ENCODE measurements around the gene BTBD10. TPM values are rescaled to one million over a fixed set of nuclear protein-coding genes. Genes with fewer than 3 reads are reported as not detected.

Gene BTBD10
- total RNA-seq, 1 experiment from 2014 or later: 45.0 TPM

DNA sequence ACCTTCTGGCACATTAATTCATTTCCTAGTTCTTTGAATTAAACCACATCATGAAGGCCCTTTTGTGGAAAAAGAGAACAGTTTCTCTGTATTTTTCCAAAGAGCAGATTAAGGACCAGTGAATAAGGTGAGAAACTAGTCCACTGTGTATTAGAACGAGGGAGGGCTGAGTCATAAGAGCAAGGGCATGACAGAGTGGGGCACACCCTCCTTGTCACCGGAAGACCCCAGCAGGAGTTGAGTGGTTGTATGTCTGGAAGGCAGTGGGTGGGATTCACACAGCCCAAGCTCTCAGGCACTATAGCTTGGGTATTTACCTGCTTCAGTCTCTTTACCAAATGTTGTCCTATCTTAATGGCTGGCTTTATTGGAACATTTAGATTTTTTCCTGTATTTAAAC is 98.6 kb downstream of the BTBD10 start:
- ChIA-PET CTCF (no interaction called here), POLR2A (no interaction called here)
- H3K36me3 Mint-ChIP-seq (ENCODE audit: insufficient read depth, unreplicated experiment): no peaks in the 10 kb centered on the region
- H3K27ac Mint-ChIP-seq (ENCODE audit: unreplicated experiment): no peak overlapping the region
- H3K4me1 ChIP-seq: peaks cover 17% of the 10 kb centered on the region
- H3K9me3 Mint-ChIP-seq (ENCODE audit: unreplicated experiment): no peaks in the 10 kb centered on the region
- H3K36me3 ChIP-seq (ENCODE audit: control insufficient read depth, insufficient read depth, low read length): no peaks in the 10 kb centered on the region; the same call in none of the 2 replicates
- TF ChIP-seq CTCF (IDR thresholded peaks at IDR 0.05; ENCODE audit: insufficient read depth in 1 of 2, low read depth in 1 of 2, low read length in 1 of 2, severe bottlenecking in 1 of 2, unreplicated experiment in 1 of 2): no peak
- no peaks in the 10 kb centered on the region for H3K27me3 Mint-ChIP-seq (ENCODE audit: insufficient read depth, unreplicated experiment)
- H3K4me3 ChIP-seq (ENCODE audit: low read depth, low read length): no peak overlapping the region
- no peaks in the 10 kb centered on the region for H3K27me3 ChIP-seq (replicated peaks; ENCODE audit: control insufficient read depth, insufficient read depth, low read length)
- no peak overlapping the region for H3K4me3 Mint-ChIP-seq (ENCODE audit: unreplicated experiment)
- no TSS peak for BruUV-seq (replicated peaks)
- intact Hi-C loops (cut with micrococcal nuclease; ENCODE audit: unreplicated experiment): no loop called here
- no peaks in the 10 kb centered on the region for H3K9me3 ChIP-seq
- peaks cover 18% of the 10 kb centered on the region for H3K4me1 Mint-ChIP-seq (ENCODE audit: low read depth, unreplicated experiment)
- DNase-seq: no peak

DNA sequence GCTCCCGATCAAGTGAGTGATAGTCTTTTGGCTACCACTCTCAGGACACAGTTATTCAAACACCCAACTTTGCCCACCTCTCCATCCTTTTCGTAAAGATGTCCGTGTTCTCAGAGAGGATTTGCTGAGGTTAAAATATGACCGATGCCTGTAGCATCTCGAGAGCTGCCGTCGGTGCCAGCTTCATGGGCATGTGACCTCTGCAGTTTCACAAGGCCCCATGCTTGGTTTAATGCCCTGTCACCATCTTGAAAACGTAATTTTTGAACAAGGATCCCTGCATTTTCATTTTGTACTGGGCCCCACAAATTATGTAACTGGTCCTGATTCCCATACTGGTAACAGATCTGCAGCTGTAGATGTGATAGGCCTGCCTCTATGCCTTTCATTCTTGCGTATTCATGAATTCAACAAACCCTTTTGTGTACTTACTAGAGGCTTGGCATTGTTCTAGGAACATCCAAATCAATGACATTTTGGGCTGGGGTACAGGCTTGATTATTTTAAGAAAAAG is 100.4 kb downstream of the BTBD10 start:
- Mint-ChIP-seq H3K36me3 (ENCODE audit: insufficient read depth, unreplicated experiment) (no peaks in the 10 kb centered on the region), H3K27me3 (ENCODE audit: insufficient read depth, unreplicated experiment) (no peaks in the 10 kb centered on the region), H3K27ac (ENCODE audit: unreplicated experiment) (no peak overlapping the region), H3K9me3 (ENCODE audit: unreplicated experiment) (no peaks in the 10 kb centered on the region), H3K4me1 (ENCODE audit: low read depth, unreplicated experiment) (peaks cover 9% of the 10 kb centered on the region), H3K4me3 (ENCODE audit: unreplicated experiment) (no peak overlapping the region)
- TF ChIP-seq CTCF (IDR thresholded peaks at IDR 0.05; ENCODE audit: insufficient read depth in 1 of 2, low read depth in 1 of 2, low read length in 1 of 2, severe bottlenecking in 1 of 2, unreplicated experiment in 1 of 2): no peak
- ChIA-PET POLR2A (no interaction called here), CTCF (no interaction called here)
- Histone ChIP-seq H3K27me3 (replicated peaks; ENCODE audit: control insufficient read depth, insufficient read depth, low read length) (no peaks in the 10 kb centered on the region), H3K4me3 (ENCODE audit: low read depth, low read length) (no peak overlapping the region), H3K9me3 (no peaks in the 10 kb centered on the region), H3K4me1 (peaks cover 9% of the 10 kb centered on the region), H3K36me3 (ENCODE audit: control insufficient read depth, insufficient read depth, low read length) (no peaks in the 10 kb centered on the region; the same call in 1 of the 2 replicates)
- intact Hi-C loops (cut with micrococcal nuclease; ENCODE audit: unreplicated experiment): no loop called here
- DNase-seq: no peak
- no TSS peak for BruUV-seq (replicated peaks)

DNA sequence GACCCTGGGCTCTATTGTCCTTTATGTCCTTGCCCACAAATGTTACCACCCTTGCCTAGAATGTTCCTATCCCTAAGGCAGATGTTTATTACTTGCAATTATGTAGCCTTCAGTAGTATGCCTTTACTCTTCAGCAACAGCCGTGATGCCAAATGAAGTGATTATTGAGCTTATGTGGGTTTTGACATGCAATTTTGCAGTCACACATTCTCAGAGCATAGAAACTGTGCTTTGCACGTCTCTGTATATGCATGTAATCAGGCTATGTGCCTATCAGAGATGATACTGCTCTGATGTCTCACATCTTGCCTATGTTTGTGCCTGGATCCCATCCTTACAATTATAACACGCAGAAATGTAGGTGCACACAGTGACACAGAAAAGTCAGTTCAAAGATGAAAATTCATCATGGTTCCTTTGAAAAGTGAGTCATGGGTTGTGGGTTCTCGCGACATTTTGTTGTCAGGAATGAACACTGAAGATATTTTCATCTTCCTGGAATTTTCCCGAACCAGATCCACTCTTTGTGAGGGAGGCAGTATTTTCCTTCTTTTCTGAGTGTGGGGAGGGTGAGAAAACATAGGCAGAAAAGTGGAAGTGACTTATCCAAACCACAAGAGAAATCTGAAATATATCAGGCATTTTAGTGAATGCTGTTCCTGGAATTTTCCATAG is 104.3 kb downstream of the BTBD10 start:
- no peaks in the 10 kb centered on the region for H3K36me3 Mint-ChIP-seq (ENCODE audit: insufficient read depth, unreplicated experiment)
- TF ChIP-seq CTCF (IDR thresholded peaks at IDR 0.05; ENCODE audit: insufficient read depth in 1 of 2, low read depth in 1 of 2, low read length in 1 of 2, severe bottlenecking in 1 of 2, unreplicated experiment in 1 of 2): no peak
- H3K9me3 ChIP-seq: no peaks in the 10 kb centered on the region
- no TSS peak for BruUV-seq (replicated peaks)
- H3K4me1 ChIP-seq: peaks cover 5% of the 10 kb centered on the region; the same call in 1 of the 2 replicates
- no peaks in the 10 kb centered on the region for H3K27me3 ChIP-seq (replicated peaks; ENCODE audit: control insufficient read depth, insufficient read depth, low read length)
- H3K4me1 Mint-ChIP-seq (ENCODE audit: low read depth, unreplicated experiment): peaks cover 6% of the 10 kb centered on the region
- ChIA-PET POLR2A (no interaction called here), CTCF (no interaction called here)
- H3K4me3 ChIP-seq (ENCODE audit: low read depth, low read length): no peak overlapping the region
- H3K27me3 Mint-ChIP-seq (ENCODE audit: insufficient read depth, unreplicated experiment): no peaks in the 10 kb centered on the region
- H3K27ac Mint-ChIP-seq (ENCODE audit: unreplicated experiment): no peak overlapping the region
- H3K4me3 Mint-ChIP-seq (ENCODE audit: unreplicated experiment): no peak overlapping the region
- DNase-seq: no peak
- no peaks in the 10 kb centered on the region; the same call in 1 of the 2 replicates for H3K36me3 ChIP-seq (ENCODE audit: control insufficient read depth, insufficient read depth, low read length)
- intact Hi-C loops (cut with micrococcal nuclease; ENCODE audit: unreplicated experiment): no loop called here
- no peaks in the 10 kb centered on the region for H3K9me3 Mint-ChIP-seq (ENCODE audit: unreplicated experiment)
